Measurements from ENCODE around the gene YJU2. TPM values are rescaled to one million over a fixed set of nuclear protein-coding genes. Genes with fewer than 3 reads are reported as not detected.
"Not testable (repeated sequence)": the region's sequence is repeated elsewhere in the genome, so short reads cannot be mapped to it uniquely, and the experiment has no call there.

Gene YJU2
- total RNA-seq, 1 donor from 2014 or later = 17.9 TPM

- no peak for DNase-seq (ENCODE audit: low read depth in 2 of 2)
These were observed 21.3 kb downstream of the YJU2 start for GRCh38 chr19:4267901-4268815.

- no peak for DNase-seq (ENCODE audit: low read depth in 2 of 2)
These were observed 22.0 kb downstream of the YJU2 start for GRCh38 chr19:4268816-4269430.

GRCh38 chr19:4272894-4273293 is 26.0 kb downstream of the YJU2 start:
- no peak for DNase-seq (ENCODE audit: low read depth in 2 of 2)

- DNase-seq (ENCODE audit: low read depth in 2 of 2) = not testable (repeated sequence)
These were observed 27.4 kb downstream of the YJU2 start for GRCh38 chr19:4274321-4274686.

- DNase-seq (ENCODE audit: low read depth in 2 of 2) = no peak
These were observed 30.4 kb downstream of the YJU2 start for GRCh38 chr19:4277191-4277696.

- no peak for DNase-seq (ENCODE audit: low read depth in 2 of 2)
These were observed 31.1 kb downstream of the YJU2 start for GRCh38 chr19:4278010-4278409.

- no peak for DNase-seq (ENCODE audit: low read depth in 2 of 2)
These were observed 31.8 kb downstream of the YJU2 start, which contains the start of gene SHD for GRCh38 chr19:4278419-4279266. TSS of gene SHD (plus strand) at chr19:4279266. CDS start at chr19:4280064, 798 bp downstream.

GRCh38 chr19:4279267-4279529 is 32.3 kb downstream of the YJU2 start:
- DNase-seq (ENCODE audit: low read depth in 2 of 2) = no peak

- DNase-seq (ENCODE audit: low read depth in 2 of 2) = no peak
These were observed 32.9 kb downstream of the YJU2 start for GRCh38 chr19:4279530-4280422.

GRCh38 chr19:4284176-4284958 is 37.5 kb downstream of the YJU2 start:
- peak in 1 of 2 donors; percentile 22 for DNase-seq (ENCODE audit: low read depth in 2 of 2)

GRCh38 chr19:4284974-4285373 is 38.1 kb downstream of the YJU2 start:
- no peak for DNase-seq (ENCODE audit: low read depth in 2 of 2)

GRCh38 chr19:4286141-4286540 is 39.3 kb downstream of the YJU2 start:
- DNase-seq (ENCODE audit: low read depth in 2 of 2) = not testable (repeated sequence)

- no peak for DNase-seq (ENCODE audit: low read depth in 2 of 2)
These were observed 41.4 kb downstream of the YJU2 start for GRCh38 chr19:4288091-4288777.

- DNase-seq (ENCODE audit: low read depth in 2 of 2) = no peak
These were observed 44.4 kb downstream of the YJU2 start for GRCh38 chr19:4291184-4291732.

- DNase-seq (ENCODE audit: low read depth in 2 of 2) = no peak
These were observed 45.6 kb downstream of the YJU2 start for GRCh38 chr19:4292515-4292914.

GRCh38 chr19:4294389-4294788 is 47.5 kb downstream of the YJU2 start:
- no peak for DNase-seq (ENCODE audit: low read depth in 2 of 2)

GRCh38 chr19:4295972-4296771 is 49.3 kb downstream of the YJU2 start:
- no peak for DNase-seq (ENCODE audit: low read depth in 2 of 2)
